Stimulated activated naive CD8-positive, alpha-beta T cell treated with anti-CD3 and anti-CD28 coated beads, Interleukin-15, Interleukin-2, amounts not matched to agents 100 ng/mL and 50 ng/mL, for 24 hours (primary cell): Measurements from ENCODE around the gene MYL11.

ENCODE experiments used
- H3K27ac Mint-ChIP-seq: one replicate; pipeline ENCODE4 v1.8.0; 2021; ENCODE audit warnings: mild to moderate bottlenecking, mixed read lengths
- H3K27me3 Mint-ChIP-seq: one replicate; pipeline ENCODE4 v1.8.0; 2021; ENCODE audit warnings: mixed read lengths
- H3K36me3 Mint-ChIP-seq: one replicate; pipeline ENCODE4 v1.8.0; 2021; ENCODE audit warnings: low read depth, mixed read lengths
- H3K4me1 Mint-ChIP-seq: one replicate; pipeline ENCODE4 v1.8.0; 2021; ENCODE audit warnings: low read depth, mixed read lengths
- H3K4me3 Mint-ChIP-seq: one replicate; pipeline ENCODE4 v1.8.0; 2021; ENCODE audit warnings: mild to moderate bottlenecking, mixed read lengths
- H3K9me3 Mint-ChIP-seq: one replicate; pipeline ENCODE4 v1.8.0; 2021; ENCODE audit warnings: mixed read lengths

MYL11 gene

DNA sequence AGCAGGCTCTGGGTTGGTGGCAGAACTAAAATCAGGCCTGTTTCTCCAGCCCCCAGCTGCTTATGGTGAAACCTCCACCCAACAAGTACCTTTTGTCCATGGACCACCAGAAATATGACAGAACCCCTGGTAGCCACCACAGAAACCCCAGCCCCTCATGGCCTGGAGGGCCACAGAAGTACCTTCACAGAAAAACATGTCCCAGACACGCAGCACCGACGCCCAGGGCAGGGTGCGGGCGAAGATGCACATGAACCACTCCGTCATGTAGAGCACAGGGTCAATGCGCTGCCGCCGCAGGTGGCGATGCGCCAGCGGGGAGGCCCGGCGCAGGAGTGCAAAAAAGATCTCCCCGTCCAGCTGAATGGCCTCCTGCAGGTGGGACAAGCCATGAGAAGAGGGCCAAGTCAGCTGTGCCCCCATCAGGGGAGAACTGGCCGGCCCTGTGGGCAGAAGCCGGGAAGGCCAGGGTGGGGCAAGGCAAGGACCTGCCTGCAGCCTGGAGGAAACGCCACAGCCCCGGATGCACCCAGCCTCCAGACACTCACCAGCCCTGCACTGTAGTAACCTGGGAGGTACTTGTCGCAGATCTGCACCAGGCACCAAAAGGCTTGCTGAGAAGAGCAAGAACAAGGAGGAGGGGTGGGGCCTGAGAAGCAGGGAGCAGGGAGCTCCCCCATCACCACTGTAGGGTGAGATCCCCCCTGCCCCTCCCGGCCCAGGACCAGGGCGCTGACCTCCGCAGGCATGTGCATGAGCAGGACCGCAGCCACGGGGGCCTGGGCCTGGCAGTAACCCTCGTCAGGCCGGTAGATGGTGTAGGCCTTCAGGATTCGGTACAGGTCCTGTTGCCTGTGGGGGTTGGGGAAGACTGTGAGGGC lies 15.4 kb upstream of the MYL11 start:
- Mint-ChIP-seq H3K4me3 (no peak overlapping the region), H3K36me3 (peaks cover 32% of the 10 kb centered on the region), H3K9me3 (no peaks in the 10 kb centered on the region), H3K27ac (no peak overlapping the region), H3K4me1 (peaks cover 17% of the 10 kb centered on the region), H3K27me3 (no peaks in the 10 kb centered on the region)

DNA sequence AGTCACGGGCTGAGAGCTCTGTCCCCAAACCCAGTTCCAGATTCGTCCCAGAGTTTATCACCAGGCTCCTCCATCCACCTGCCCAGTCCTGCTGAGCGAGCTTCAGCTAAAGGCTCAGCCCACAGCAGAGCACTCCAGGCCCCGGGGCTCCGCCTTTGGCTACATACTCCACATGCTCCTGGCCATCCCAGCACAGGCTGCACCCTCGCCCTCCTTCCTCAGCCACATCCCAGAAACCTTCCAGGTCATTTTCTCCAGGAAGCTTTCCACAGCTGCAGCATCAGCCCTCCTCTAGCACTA lies 14.8 kb upstream of the MYL11 start:
- no peaks in the 10 kb centered on the region for H3K27me3 Mint-ChIP-seq
- peaks cover 33% of the 10 kb centered on the region for H3K36me3 Mint-ChIP-seq
- no peak overlapping the region for H3K27ac Mint-ChIP-seq
- no peaks in the 10 kb centered on the region for H3K9me3 Mint-ChIP-seq
- no peak overlapping the region for H3K4me3 Mint-ChIP-seq
- H3K4me1 Mint-ChIP-seq = peaks cover 14% of the 10 kb centered on the region

DNA sequence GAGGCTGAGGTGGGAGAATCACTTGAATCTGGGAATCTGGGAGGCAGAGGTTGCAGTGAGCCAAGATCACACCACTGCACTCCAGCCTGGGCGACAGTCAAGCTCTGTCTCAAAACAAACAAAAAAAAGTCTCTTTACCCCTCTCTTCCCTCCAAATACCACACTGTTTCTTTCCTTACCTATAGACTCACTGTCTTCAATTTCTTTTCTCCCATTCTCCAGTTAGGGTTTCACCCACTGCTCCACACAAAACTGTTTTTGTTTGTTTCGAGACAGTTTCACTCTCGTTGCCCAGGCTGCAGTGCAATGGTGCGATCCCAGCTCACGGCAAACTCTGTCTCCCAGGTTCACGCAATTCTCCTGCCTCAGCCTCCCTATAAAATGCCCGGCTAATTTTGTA lies 13.4 kb upstream of the MYL11 start:
- Mint-ChIP-seq H3K4me3 (no peak overlapping the region), H3K27me3 (no peaks in the 10 kb centered on the region), H3K4me1 (peaks cover 10% of the 10 kb centered on the region), H3K9me3 (no peaks in the 10 kb centered on the region), H3K36me3 (peaks cover 42% of the 10 kb centered on the region), H3K27ac (peak overlapping the region; percentile 38)

- H3K9me3 Mint-ChIP-seq = no peaks in the 10 kb centered on the region
- peaks cover 29% of the 10 kb centered on the region for H3K4me1 Mint-ChIP-seq
- no peaks in the 10 kb centered on the region for H3K27me3 Mint-ChIP-seq
- H3K4me3 Mint-ChIP-seq = no peak overlapping the region
- H3K36me3 Mint-ChIP-seq = peaks cover 54% of the 10 kb centered on the region
- no peak overlapping the region for H3K27ac Mint-ChIP-seq
Measured at GRCh38 chr16:30365200-30365599, 9.4 kb upstream of the MYL11 start.

- Mint-ChIP-seq H3K27me3 (no peaks in the 10 kb centered on the region), H3K36me3 (peaks cover 43% of the 10 kb centered on the region), H3K4me3 (peak overlapping the region; percentile 96), H3K4me1 (peaks cover 40% of the 10 kb centered on the region), H3K9me3 (no peaks in the 10 kb centered on the region), H3K27ac (peak overlapping the region; percentile 52)
Measured at GRCh38 chr16:30366511-30366910, 8.1 kb upstream of the MYL11 start.

GRCh38 chr16:30367349-30368009 lies 7.1 kb upstream of the MYL11 start:
- H3K36me3 Mint-ChIP-seq = peaks cover 38% of the 10 kb centered on the region
- H3K27me3 Mint-ChIP-seq = no peaks in the 10 kb centered on the region

DNA sequence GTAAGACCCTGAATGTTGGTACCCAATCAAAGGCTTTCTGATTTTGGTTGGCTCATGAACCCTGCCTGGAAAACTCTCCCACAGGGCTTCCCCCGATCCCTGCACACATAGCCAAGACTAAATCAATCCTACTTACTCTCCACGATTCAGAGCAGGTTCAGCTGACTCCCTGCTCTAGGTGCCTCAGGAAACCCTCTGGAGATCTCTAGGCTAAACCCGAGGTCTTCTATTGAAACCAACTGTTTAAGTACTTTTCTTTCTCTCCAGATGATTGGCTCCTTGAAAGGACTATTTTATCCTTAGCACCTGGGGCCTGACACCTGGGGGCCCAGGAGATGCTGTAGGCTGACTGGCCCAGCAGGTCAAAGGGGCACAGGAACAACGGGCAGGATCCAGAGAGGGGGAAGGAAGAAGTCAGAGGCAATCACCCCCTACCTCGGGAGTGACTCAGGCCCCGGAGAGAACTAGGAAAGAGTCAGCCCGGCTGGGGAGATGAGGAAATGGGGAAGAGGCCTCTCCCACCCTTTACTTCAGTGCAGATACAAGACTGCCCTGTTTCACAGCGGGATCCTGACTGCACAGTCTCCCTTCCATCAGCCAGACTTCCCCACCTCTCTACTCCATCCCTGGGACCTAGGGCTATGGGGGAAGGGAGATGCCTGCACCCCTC lies 6.3 kb upstream of the MYL11 start:
- Mint-ChIP-seq H3K4me3 (peak overlapping the region; percentile 96), H3K4me1 (peaks cover 49% of the 10 kb centered on the region), H3K27me3 (no peaks in the 10 kb centered on the region), H3K27ac (peak overlapping the region; percentile 90), H3K36me3 (peaks cover 33% of the 10 kb centered on the region), H3K9me3 (no peaks in the 10 kb centered on the region)

More at GRCh38 chr16:30367349-30368009, 7.1 kb upstream of the MYL11 start:
- Mint-ChIP-seq H3K4me1 (peaks cover 46% of the 10 kb centered on the region), H3K4me3 (peak overlapping the region; percentile 96), H3K27ac (peak overlapping the region; percentile 90), H3K9me3 (no peaks in the 10 kb centered on the region)

DNA sequence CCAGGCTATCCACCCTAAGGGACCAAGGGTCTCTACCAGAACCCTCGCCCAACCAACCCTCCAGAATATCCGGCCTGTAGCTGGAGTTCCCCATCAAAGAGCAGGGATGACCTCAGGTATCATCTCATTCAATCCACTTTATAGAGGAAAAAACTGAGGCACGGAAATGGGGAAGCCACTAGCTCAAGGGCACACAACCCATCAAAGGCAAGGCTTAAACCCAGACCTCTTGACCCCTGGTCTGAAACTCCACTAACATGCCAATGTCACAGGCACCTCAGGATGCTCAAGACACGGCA lies 5.9 kb upstream of the MYL11 start:
- Mint-ChIP-seq H3K4me3 (peak overlapping the region; percentile 96), H3K36me3 (peaks cover 28% of the 10 kb centered on the region), H3K27ac (peak overlapping the region; percentile 90), H3K4me1 (peaks cover 49% of the 10 kb centered on the region), H3K27me3 (no peaks in the 10 kb centered on the region), H3K9me3 (no peaks in the 10 kb centered on the region)

GRCh38 chr16:30369091-30369937 lies 5.3 kb upstream of the MYL11 start:
- H3K27me3 Mint-ChIP-seq = no peaks in the 10 kb centered on the region

GRCh38 chr16:30369938-30370455 lies 4.6 kb upstream of the MYL11 start:
- Mint-ChIP-seq H3K4me3 (peak overlapping the region; percentile 96), H3K27me3 (no peaks in the 10 kb centered on the region), H3K27ac (no peak overlapping the region), H3K9me3 (no peaks in the 10 kb centered on the region), H3K36me3 (peaks cover 21% of the 10 kb centered on the region), H3K4me1 (peaks cover 49% of the 10 kb centered on the region)

More at GRCh38 chr16:30369091-30369937, 5.3 kb upstream of the MYL11 start:
- peak overlapping the region; percentile 90 for H3K27ac Mint-ChIP-seq
- H3K9me3 Mint-ChIP-seq = no peaks in the 10 kb centered on the region
- peak overlapping the region; percentile 96 for H3K4me3 Mint-ChIP-seq
- H3K4me1 Mint-ChIP-seq = peaks cover 49% of the 10 kb centered on the region
- peaks cover 25% of the 10 kb centered on the region for H3K36me3 Mint-ChIP-seq

DNA sequence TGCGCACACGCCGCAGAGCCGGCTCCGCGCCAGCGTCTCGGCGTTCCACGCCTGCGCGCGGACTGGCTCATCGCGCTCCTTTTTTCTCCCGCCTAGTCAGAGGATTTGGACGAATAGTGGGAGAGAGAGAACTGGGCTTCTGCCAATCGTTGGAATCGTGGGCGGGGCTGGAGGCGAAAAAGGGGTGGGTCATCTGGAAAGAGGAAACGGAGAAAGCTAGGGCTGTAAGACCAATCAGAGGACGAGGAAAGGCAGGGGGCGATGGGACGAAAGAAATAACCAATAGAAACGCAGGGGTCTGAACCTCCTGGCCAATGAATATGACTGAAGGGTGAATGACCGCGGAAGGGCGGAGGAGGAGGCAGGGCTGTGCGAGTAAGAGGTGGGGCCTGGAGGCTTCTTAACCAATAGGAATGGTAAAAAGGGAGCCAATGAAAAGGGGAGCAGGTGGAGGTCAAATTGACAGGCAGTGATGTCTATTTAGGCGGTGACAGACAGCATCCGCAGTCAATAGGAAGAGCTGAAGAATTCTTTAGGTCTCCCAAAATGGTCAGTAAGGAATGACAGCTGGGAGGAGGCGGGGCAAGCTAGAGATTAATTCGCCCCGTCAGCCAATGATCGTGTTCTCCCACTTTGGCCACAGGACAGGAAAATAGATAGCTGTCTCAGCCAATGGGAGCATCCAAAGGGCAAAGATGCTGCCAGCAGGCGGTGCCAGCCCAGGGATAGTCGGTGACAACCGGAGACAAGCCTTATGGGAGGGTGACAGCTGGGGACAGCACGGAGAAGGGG lies 4.0 kb upstream of the MYL11 start, which contains the start of gene TBC1D10B:
Gene TBC1D10B, minus strand, starts transcription at position 39 of the 792 bp plus-strand sequence. CDS start 311 bp downstream, outside the sequence.
- Mint-ChIP-seq H3K27ac (peak within 1 kb of the TSS; percentile 95), H3K9me3 (no peaks in the 10 kb centered on the region), H3K36me3 (peaks cover 15% of the 10 kb centered on the region), H3K4me1 (peaks cover 45% of the 10 kb centered on the region), H3K27me3 (no peaks in the 10 kb centered on the region), H3K4me3 (peak within 1 kb of the TSS; percentile 96)

GRCh38 chr16:30371248-30371816 lies 3.3 kb upstream of the MYL11 start:
- H3K4me1 Mint-ChIP-seq = peaks cover 42% of the 10 kb centered on the region
- H3K4me3 Mint-ChIP-seq = peak overlapping the region; percentile 87
- no peaks in the 10 kb centered on the region for H3K9me3 Mint-ChIP-seq

GRCh38 chr16:30372038-30372712 lies 2.4 kb upstream of the MYL11 start:
- Mint-ChIP-seq H3K36me3 (peaks cover 4% of the 10 kb centered on the region), H3K27ac (peak overlapping the region; percentile 95), H3K4me3 (peak overlapping the region; percentile 87), H3K27me3 (no peaks in the 10 kb centered on the region), H3K4me1 (peaks cover 41% of the 10 kb centered on the region), H3K9me3 (no peaks in the 10 kb centered on the region)

More at GRCh38 chr16:30371248-30371816, 3.3 kb upstream of the MYL11 start:
- Mint-ChIP-seq H3K36me3 (peaks cover 12% of the 10 kb centered on the region), H3K27ac (peak overlapping the region; percentile 95), H3K27me3 (no peaks in the 10 kb centered on the region)
